Ovary (tissue), 3 donors: ENCODE measurements around the gene UBIAD1.

ENCODE experiments used
- CTCF ChIP-seq, 3 donors: fragments of 450-650 bp in 2 of 3; fragments of 200-600 bp in 1 of 3; IDR thresholded peaks; one replicate each; pipeline versions ENCODE4 v1.5.1 to v1.8.0; 2016 to 2022; ENCODE audit warnings: antibody characterized with exemption in 3 of 3, mild to moderate bottlenecking in 1 of 3
- POLR2A ChIP-seq: fragments of 450-650 bp; IDR thresholded peaks from one replicate; pipeline ENCODE4 v1.6.1; 2017; ENCODE audit warnings: antibody characterized with exemption, mild to moderate bottlenecking, moderate library complexity
- donor health status: DM: no; HTN: no; CAD: no.

GRCh38 chr1:11280719-11281376 lies 7.8 kb downstream of the UBIAD1 start:
- TF ChIP-seq CTCF (IDR thresholded peaks at IDR 0.05) (no peak), POLR2A (no peak)
